SHP77 (cell line): ENCODE measurements around the gene PTPRG.

Experiments used
- DNase-seq, 2 experiments: peaks; one replicate each; lab custom pipeline; 2025; lab: John Stamatoyannopoulos, UW

The PTPRG gene

DNA sequence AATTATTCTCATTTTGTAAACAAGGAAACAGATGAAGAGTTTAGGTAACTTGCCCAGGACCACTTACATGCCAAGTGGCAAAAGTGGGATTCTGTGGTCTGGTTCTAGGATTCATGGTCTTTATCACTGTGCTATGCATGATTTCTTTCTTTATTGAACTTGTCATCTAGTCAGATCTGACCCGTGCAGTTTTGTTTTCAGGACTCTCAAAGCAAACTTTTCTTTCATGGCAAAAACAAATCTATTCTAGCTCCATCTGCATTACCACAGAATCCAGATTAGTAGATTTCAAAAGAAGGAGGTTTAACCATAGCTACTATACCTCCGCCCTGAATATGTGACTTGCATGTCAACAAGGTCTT, 404.4 kb downstream of the PTPRG start:
- no peak for DNase-seq

DNA sequence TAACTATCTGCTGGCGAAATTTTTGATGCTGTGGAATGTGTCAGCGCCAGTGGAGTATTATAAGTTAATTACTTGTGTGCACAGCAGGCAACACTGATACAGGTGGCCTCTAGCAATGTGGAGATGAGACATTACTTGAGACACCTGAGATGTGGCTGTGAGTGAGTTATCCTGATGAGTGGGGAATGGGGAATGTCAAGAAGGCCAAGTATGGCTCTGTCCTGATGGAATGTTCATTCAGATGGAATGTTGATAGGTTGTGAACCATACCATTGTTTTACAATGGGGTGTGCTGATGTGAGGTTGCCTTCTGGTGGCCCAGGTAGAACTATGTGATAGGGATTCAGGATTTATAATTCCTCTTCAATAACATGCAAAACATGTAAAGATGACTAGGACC, 404.8 kb downstream of the PTPRG start:
- no peak for DNase-seq

DNA sequence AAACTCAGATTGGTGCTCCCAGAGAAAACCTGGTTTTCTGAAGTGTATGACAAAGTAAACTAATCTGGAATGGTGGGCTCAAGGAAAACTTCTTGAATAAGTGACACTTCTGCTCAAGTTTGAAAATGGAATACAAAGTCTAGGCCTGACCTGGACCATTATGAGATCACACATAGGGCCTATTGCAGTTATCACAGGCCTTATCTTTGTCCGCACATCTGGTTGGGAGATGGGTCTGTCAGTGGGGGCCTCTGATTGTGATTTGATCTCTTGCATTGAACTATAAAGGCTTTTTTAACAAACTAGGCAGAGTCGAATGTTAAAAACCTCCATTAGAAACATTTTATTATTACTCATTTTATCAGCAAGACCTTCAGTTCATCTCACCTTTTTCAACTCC, 405.6 kb downstream of the PTPRG start:
- no peak for DNase-seq

DNA sequence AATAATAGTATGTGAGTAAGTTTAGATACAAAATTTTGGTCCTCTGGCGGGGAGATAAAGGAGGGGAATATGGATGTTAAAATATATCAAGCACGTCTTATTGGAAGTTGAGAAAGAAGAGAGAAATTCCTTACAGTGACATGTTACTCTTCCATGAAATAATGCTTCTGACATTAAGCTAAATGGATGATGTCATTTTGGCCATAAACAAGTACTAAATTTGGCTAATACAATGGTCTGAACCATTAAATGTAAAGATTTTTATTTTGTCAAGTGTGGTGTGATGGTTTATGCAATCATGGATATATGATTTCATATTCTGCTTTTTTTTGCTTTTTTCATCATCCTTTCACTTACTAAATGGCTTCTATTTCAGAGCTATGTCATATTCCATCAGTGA, 406.6 kb downstream of the PTPRG start:
- DNase-seq: no peak

DNA sequence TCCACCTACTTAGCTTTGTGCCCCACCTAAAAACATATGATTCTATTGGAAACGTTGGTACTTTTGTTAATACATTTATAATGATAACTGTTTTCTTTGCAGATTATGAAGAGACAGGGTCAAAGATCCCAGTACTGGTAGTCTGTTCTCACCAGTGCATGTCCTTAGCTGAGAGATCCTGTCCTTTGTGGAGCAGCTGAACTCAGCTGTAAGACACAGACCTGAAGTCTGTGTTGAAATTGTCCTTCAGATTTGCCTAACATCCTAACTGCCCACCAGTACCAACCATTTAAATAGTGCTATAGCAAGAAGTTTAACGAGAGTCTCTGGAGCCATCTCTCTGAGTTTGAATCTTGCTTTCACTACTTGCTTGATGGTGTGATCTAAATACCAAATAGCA, 413.3 kb downstream of the PTPRG start:
- no peak for DNase-seq

DNA sequence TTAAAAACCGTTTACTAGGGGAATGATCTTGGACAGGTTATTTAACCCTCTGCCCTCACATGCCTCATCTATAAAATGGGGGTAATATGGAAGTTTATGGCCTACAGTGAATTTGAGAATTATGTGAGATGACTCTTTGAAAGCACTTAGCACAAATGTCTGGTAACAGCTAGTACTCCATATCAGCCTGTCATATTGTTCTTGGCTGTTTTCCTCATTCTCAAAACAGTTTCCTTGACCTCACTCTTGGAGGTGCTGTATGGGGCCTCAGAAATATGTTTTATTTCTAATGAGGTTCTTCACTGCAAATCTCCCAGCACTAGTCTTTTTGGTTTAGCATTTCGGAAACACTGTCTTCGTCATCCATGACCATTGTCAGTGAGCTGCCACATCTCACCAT, 413.8 kb downstream of the PTPRG start:
- no peak for DNase-seq

DNA sequence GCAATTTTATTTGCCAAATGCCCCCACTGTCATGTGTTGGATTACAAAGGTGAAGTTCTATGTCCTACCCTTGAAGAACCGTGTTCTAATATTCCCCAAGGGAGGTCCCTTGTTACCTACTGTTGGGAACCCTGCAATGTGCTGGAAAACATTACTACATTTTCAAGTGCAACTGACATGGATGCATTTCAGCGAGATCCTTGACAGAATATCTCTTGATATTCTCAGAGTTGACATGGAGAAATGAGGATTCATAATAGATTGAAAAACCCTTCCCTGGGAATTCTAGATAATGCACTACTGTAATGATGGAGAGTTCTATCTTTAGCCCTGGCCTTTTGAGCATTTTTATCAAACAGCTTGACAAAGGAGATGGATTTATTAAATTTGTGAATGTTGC, 414.6 kb downstream of the PTPRG start:
- no peak for DNase-seq

DNA sequence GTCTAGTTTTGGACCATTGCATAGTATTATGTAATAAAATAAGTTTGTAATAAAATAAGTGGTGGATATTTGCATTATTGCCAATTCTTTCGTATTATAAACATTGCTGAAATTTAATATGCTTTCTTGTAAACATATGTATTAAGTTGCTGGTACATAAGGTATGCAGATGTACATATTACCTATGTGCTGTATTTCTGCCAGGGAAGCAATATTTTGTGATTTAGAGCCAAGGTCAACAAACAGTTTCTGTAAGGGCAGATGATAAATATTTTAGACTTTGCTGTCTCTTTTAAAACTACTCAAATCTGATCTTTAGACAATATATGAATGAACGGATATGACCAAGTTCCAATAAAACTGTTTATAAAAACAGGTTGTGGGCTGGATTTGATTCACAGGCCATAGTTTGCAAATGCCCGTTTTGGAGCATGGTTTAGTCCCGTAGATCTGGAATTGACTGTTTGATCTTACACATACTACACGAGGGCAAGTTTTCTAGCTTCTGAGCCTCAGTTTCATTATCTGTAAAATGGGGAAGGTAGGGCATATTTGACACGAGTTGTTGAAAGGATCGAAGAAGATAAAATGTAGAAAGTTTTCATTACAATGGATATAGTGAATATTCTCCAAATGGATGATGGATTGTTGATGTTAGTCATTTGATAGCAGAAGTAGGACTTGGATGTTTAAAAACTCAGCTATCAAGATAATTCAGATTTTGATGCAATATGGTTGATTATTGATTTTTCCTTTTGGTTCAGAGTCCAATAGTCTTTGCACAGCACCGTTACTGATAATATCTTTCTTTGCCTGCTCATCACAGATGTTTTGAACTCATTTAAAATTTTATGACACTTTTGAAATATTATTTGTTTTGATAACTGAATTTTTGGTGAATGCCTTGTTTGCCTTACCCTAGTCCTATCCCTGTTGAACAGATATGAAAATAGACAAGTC, 417.4 kb downstream of the PTPRG start:
- no peak for DNase-seq

DNA sequence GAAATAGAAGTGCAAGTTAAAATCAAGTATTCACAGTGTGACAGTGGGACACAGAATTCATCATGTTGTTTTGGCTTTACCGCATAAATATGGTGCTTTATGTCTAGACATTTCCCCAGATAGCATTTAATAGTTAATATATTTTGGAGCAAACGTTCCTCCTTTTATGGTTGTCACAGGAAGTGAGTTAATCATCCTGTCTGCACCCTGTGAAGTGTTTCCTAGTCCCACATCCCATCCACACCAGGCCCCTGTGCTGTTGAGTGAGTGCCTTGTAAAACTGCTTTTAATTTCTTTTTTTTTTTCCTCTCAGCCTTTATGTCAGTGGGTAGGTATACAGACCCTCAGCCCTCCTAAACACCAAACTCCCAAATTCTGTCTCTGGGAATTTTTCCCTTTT, 418.3 kb downstream of the PTPRG start:
- DNase-seq: no peak

DNA sequence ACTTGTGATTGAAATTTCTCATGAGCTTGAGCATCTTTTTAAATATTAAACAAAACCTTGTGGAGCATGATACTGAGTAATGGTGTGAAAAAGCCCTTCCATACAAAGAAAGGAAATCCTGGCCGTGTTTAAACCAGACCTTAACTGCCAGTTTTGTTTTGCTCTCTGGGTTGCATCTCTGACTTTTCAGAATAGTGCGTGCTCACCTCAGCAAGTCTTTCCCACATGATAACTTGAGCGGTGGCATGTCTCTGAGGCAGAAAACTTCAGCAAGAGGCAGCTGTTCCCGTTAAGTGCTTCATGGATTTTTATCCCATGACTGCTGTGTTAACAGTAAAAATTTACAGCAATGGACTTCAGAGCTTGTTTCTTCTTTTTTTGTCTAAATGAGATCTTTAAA, 418.7 kb downstream of the PTPRG start:
- no peak for DNase-seq

DNA sequence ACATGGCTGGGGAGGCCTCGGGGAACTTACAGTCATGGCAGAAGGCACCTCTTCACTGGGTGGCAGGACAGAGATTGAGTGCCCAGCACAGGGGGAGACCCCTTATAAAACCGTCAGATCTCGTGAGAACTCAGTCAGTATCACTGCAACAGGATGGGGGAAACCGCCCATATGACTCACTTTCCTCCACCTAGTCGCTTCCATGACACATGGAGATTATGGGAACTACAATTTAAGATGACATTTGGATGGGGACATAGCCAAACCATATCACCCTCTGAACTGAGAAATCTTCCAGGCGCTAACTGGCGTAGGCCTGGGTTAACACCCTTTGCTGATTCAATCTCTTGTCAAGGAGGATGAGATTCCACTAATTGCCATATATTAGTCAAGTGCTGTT, 419.7 kb downstream of the PTPRG start:
- no peak for DNase-seq

DNA sequence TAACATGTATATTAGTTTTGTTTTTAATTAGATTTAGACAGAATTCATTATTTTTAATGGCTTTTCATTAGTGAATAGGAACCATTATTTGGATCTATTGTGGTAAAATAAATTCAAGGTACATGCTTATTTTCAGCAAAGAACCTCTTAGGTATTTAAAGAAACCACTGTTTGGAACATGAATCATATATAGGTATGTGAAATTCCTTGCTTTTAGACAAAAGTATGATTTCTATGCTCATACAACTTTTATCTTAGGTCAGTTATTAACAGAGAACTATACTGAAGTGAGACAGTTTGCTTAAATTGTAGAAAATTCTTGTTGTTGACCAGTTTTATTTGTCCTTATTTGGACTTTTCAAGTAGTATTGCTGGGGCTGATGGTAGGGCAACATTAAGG, 422.1 kb downstream of the PTPRG start:
- DNase-seq: no peak

DNA sequence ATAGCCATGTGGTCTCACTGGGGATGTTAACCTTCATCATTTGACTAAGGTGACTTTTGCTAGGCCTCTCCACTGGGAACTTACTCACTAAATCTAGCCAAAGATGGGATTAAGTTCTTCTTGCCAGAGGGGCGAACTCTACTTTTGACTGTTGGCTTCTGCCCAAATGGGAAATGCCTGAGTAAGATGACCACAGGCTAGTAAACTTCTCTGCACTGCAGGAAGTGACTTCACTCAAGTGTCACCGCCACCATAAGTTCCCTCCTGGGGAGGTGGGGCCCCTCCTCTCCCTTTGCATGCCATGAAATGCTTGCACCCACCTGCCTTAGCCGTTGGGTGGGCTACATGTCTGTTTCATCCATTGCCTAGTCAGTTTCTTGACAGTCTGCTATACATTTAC, 423.6 kb downstream of the PTPRG start:
- no peak for DNase-seq

DNA sequence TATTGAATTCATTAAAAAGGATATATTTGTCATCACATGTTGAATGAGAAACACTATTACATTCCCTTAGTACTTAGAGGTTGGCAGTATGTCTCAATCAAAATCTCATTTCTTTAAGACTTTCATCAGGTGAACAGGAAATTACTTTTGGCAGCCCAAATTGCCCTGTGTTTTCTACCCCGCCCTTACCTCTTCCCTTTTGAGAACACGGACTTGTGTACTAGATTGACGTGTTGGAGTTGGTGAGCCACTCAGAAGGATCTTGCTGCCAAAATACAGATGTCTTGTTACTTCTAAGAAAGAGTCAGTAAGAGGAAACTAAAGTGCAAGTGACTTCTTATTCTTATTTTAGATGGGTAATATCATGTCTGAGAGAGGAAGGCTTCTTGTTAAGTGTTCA, 425.1 kb downstream of the PTPRG start:
- no peak for DNase-seq

DNA sequence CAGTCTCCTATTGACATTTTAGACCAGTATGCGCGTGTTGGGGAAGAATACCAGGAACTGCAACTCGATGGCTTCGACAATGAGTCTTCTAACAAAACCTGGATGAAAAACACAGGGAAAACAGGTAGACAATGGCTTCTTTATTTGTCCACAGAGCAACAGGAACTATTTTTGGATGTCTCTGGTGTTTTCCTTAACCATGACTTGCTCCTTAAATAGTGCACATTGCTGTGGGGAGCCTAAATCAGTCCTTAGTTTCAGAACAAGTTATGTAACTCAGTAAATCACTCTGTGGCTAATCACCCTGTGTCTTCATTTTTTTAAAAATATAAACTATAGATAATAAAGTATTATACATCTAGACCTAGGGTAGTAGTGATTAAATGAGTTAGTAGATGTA, 428.3 kb downstream of the PTPRG start:
- DNase-seq: no peak

DNA sequence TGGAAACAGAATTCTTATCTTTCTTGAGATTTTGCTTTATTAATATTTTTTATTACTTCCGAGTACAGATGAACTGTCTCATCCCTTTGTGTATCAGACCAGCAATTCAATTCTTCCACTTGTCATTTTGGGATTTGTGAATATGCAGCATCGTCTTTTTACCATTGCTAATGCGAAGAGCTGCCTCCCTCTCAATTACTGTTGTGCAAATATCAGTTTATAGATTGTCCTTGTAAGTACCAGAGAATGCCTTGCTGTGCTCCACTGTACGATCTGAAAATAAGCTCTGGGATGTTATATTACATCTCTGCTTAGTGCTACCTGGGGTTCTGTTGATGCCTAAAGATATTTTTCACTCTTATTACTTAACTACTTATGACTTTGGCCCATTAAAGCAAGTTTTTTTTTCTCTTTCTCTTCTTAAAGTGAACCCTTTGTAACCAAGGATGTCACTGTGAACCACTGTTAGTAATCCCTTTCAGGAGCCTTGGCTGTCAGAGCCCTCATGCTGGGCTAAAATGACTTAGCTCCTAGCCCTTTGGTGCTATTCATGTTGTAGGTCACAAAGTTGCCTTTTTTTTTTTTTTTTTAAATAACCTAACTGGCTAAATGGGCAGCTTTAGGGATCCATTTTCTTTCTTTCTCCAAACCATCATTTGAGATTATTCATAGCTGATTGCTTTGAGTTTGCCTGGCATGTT, 429.1 kb downstream of the PTPRG start:
- DNase-seq: no peak

DNA sequence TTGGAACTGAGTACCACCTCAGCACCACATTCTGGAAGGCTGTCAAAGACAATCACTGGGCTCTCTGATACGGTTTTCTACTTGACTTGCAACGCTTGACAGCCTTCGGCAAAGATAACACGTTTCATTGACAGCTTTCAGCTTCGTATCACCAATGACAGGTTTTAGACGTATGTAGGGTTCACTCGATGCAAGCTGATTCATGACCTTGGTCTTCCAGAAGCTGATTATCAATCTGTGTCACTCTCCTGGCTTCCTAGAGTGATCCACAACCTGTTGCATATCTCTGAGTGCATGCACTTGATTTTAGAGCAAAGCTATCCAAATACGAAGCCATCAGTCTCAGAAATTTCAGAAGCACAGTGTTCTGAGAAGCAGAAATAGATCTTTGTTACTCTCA, 430.3 kb downstream of the PTPRG start:
- no peak for DNase-seq

DNA sequence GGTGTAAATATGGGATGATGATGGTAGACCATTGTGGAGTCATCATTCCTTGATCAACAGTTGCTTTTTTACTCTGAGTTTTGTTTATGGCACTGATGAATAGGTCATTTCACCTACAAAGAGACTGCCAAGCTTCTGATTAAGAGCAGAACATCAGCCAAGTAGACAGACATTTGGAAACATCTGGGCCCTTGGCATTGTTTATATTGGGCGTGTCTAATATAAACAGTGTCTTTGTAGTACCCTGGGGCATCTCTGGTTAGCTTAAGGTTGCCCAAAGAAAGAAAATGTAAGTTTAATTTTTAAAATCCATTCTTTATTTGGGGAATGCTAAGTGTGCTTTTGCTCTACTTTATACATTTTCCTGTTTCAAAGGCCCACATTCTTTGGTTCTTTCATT, 435.0 kb downstream of the PTPRG start:
- no peak for DNase-seq

DNA sequence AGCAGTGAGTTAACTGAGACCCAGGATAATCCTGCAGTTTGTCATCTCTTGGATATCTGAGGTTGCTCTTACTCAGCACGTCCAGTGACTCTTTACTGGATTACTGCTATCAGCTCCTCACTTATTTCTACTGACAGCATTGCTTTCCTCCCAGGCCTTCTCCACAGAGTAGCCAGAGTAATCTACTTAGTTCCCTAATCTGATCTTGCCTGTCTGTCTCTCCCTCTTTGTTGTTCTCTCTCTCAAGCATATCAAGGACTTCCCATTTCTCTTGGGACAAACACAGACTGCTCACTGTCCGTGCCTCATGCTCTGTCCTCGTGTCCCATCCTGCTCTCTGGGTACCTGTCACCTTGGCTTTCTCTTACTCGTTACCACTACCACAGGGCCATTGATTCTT, 435.7 kb downstream of the PTPRG start:
- no peak for DNase-seq

DNA sequence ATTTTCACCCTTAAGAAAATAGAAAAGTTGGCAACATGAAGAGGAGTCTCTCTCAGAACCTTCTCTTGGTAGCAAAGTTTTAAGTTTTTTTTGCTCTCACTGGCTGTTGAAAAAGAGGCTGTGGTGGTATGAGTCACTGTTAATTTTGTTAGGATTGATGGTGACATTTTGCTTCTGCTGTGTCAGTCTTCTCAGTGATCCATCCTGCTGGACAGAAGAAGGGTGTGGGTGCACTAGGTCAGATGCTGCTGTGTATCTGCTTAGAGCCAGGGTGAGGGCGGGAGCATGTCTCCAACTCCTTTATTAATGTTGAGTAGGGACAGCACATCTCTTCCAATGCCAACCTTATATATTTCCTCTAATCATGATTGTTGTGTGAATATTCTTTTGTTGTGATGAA, 442.5 kb downstream of the PTPRG start:
- DNase-seq: no peak

DNA sequence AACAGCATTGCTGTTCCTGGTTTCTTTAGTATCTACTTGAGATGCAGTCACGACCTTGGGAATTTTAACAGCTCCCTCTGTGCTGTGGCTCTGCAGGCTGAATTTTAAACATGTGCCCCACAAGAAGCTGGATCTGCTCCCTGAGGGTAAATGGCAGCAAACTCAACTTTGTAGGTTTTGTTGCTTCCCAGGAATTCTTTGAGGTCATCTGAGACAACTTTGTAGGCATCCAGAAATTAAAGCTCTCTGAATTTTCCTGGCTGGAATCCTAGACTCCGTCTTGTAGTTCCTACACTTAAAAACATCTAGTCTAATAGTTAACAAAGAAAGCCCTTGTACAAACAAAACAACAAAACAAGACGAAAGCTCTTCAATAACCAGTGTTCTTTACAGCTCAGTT, 445.7 kb downstream of the PTPRG start:
- no peak for DNase-seq

DNA sequence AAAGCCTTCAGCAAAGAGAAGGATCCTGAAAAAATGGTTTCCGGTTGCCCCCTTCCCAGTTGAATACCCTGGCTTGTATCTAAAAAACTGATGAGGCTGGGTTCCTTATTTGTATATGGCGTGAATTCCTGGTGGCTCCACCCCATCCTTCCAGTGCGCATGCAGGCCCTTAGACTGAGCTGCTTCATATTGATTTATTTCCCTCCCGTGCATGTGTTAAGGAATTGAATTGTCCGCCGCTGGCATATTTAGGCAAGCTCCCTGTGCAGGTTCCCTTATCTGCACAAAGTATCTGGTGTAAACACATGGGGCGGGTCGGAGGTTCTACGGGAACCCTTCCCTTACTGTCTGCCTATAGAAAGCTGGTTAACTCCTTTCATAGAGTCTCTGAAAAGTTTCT, 449.6 kb downstream of the PTPRG start:
- no peak for DNase-seq

DNA sequence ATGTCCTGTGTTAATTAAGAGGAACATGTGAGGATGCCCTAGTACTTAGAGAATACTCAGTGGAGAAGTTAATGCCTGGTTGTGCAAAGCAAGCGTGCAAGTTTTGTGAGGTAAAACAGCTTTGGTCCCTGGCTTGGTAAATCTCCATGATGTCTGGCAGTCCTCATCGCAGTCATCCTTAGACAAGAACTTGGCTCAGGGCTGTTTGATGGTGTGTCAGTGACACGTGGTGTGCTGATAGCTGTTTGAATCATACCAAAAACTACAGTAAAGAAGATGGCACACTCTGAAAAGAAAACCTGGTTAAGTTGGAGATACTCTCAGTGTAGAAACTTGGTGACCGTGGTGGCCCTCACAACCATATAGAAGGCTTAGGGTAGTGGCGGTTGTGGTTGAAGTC, 450.3 kb downstream of the PTPRG start:
- DNase-seq: no peak

DNA sequence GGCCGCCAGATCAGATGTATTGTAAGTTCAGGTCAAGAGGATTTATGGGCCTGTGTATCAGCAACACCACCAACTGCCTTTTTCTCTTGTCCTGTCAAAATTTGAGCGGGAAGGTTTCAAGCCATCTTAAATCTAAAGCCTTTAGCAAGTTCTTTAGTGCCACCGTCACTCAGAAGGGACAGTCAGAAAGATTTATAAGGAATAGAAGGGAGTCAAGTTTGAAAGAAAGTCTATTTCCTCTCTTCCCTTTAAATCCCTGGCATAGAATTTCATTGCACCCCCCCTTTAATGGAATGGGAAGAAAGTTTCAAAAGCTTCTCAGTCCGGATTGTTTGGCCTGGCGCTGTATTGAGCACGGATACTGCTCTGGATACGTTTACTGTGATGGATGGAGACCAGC, 452.6 kb downstream of the PTPRG start:
- no peak for DNase-seq
